ENCODE data around the gene SPPL2B. TPM values are rescaled to one million over a fixed set of nuclear protein-coding genes. Genes with fewer than 3 reads are reported as not detected.
"Not testable (repeated sequence)": the region's sequence is repeated elsewhere in the genome, so short reads cannot be mapped to it uniquely, and the experiment has no call there.

SPPL2B gene
- total RNA-seq, 4 donors from 2014 or later: 46.8 to 97.6 (median 59.6) TPM

DNA sequence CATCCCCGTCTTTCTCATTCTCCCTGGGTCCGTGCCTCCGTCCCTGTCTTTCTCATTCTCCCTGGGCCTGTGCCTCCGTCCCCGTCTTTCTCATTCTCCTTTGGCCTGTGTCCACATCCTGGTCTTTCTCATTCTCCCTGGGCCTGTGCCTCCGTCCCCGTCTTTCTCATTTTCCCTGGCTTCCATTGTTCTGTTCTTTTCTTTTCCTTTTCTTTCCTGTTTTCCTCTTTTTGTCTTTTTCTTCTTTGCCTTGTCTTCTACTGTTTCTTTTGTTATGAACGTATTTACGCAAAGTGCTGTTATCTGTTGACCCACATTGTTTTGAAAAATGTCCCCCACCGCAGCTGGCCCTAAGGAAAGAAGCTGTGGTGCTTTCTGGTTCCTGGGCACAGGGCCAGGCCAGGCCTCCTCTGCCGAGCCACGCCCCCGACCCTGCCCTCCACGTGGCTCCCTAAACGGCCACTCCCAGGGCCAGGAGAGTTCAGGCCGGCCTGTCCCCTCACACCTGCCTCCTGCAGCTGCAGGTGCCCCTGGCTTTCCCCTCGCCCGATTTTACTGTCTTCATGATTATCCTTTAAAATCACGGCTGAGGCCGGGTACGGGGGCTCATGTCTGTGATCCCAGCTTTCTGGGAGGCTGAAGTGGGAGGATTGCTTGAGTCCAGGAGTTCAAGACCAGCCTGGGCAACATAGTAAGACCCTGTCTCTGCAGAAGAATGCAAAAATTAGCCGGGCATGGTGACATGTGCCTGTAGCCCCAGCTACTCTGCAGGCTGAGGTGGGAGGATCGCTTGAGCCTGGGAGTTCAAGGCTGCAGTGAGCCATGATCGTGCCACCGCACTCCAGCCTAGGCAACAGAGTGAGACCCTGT, 17.5 kb downstream of the SPPL2B start:
- Histone ChIP-seq H3K4me1 (peaks cover 16% of the 10 kb centered on the region), H3K4me3 (no peak overlapping the region), H3K27me3 (no peaks in the 10 kb centered on the region), H3K36me3 (peaks cover 38% of the 10 kb centered on the region), H3K9me3 (no peaks in the 10 kb centered on the region), H3K27ac (no peak overlapping the region)
- WGBS: 69% methylated on average over 25 of the region's 25 CpGs
- TF ChIP-seq EP300 (IDR thresholded peaks at IDR 0.05): no peak
- no peak for TF ChIP-seq POLR2A (IDR thresholded peaks at IDR 0.05)
- TF ChIP-seq, protein P1, sequence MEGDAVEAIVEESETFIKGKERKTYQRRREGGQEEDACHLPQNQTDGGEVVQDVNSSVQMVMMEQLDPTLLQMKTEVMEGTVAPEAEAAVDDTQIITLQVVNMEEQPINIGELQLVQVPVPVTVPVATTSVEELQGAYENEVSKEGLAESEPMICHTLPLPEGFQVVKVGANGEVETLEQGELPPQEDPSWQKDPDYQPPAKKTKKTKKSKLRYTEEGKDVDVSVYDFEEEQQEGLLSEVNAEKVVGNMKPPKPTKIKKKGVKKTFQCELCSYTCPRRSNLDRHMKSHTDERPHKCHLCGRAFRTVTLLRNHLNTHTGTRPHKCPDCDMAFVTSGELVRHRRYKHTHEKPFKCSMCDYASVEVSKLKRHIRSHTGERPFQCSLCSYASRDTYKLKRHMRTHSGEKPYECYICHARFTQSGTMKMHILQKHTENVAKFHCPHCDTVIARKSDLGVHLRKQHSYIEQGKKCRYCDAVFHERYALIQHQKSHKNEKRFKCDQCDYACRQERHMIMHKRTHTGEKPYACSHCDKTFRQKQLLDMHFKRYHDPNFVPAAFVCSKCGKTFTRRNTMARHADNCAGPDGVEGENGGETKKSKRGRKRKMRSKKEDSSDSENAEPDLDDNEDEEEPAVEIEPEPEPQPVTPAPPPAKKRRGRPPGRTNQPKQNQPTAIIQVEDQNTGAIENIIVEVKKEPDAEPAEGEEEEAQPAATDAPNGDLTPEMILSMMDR (IDR thresholded peaks at IDR 0.05): no peak
- TF ChIP-seq POLR2AphosphoS5 (IDR thresholded peaks at IDR 0.05): no peak
- DNase-seq (ENCODE audit: low spot score in 2 of 2): no peak

DNA sequence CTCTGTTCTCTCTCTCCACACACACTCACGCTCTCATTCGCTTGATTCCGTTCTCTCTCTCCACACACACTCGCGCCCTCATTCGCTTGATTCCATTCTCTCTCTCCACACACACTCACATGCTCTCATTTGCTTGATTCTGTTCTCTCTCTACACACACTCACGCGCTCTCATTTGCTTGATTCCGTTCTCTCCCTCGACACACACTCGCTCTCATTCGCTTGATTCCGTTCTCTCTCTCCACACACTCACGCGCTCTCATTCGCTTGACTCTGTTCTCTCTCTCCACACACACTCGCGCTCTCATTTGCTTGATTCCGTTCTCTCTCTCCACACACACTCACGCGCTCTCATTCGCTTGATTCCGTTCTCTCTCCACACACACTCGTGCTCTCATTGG, 21.3 kb downstream of the SPPL2B start:
- 94% methylated on average over 24 of the region's 24 CpGs for WGBS
- not testable (repeated sequence) for DNase-seq (ENCODE audit: low spot score in 2 of 2); H3K4me1 ChIP-seq; H3K4me3 ChIP-seq; H3K27me3 ChIP-seq; H3K27ac ChIP-seq; H3K9me3 ChIP-seq
- H3K36me3 ChIP-seq: peaks cover 51% of the 10 kb centered on the region

DNA sequence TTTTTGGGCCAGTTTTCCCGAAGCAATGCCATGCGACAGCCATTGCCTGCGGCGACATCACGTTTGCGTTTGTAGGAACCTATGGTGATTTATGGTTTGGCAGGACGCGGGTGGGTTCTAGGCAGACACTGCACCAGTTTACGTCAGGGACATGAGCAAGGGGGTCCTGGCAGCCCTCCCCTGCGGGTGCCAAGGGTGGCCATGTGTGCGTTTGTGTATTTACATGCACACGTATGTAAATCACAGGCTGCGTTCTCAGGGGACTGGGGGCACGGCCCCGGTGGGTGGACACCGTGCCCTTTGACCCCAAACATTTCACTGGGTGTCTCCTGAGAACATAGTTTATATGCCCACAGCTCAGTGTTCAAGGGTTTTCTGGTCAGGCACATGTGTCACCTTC, 22.2 kb downstream of the SPPL2B start:
- Histone ChIP-seq H3K4me3 (no peak overlapping the region), H3K4me1 (no peaks in the 10 kb centered on the region), H3K36me3 (peaks cover 47% of the 10 kb centered on the region), H3K9me3 (no peaks in the 10 kb centered on the region), H3K27ac (no peak overlapping the region), H3K27me3 (no peaks in the 10 kb centered on the region)
- no peak for DNase-seq (ENCODE audit: low spot score in 2 of 2)
- WGBS: 92% methylated on average over 16 of the region's 16 CpGs
- TF ChIP-seq POLR2AphosphoS5 (IDR thresholded peaks at IDR 0.05): no peak
- TF ChIP-seq POLR2A (IDR thresholded peaks at IDR 0.05): no peak
- TF ChIP-seq, protein P1 (IDR thresholded peaks at IDR 0.05): no peak
- no peak for TF ChIP-seq EP300 (IDR thresholded peaks at IDR 0.05)

DNA sequence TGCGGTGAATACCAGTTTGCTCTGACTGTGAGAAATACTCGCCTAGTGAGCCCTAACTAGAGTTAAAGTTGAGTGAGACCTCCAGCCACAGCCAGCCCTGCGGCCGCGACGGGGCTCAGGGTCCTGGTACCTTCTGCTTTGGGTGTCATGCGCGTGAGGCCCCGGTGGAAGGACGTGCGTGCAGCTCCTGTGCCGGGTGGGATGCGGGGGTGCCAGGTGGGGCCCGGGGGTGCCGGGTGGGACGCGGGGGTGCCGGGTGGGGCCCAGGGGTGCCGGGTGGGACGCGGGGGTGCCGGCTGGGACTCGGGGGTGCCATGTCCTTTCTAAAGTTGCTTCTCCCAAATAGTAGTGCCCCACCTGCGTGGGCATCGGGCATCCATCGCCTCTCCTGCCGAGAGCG, 23.1 kb downstream of the SPPL2B start:
- no CpG with 5 or more reads among the region's 28 CpGs for WGBS
- TF ChIP-seq, protein P1 (IDR thresholded peaks at IDR 0.05): no peak
- no peak for TF ChIP-seq EP300 (IDR thresholded peaks at IDR 0.05)
- no peak for TF ChIP-seq POLR2AphosphoS5 (IDR thresholded peaks at IDR 0.05)
- TF ChIP-seq POLR2A (IDR thresholded peaks at IDR 0.05): no peak
- H3K27ac ChIP-seq: no peak overlapping the region
- no peak overlapping the region for H3K4me3 ChIP-seq
- H3K36me3 ChIP-seq: peaks cover 43% of the 10 kb centered on the region
- no peak for DNase-seq (ENCODE audit: low spot score in 2 of 2)
- H3K4me1 ChIP-seq: no peaks in the 10 kb centered on the region
- no peaks in the 10 kb centered on the region for H3K9me3 ChIP-seq
- H3K27me3 ChIP-seq: no peaks in the 10 kb centered on the region

DNA sequence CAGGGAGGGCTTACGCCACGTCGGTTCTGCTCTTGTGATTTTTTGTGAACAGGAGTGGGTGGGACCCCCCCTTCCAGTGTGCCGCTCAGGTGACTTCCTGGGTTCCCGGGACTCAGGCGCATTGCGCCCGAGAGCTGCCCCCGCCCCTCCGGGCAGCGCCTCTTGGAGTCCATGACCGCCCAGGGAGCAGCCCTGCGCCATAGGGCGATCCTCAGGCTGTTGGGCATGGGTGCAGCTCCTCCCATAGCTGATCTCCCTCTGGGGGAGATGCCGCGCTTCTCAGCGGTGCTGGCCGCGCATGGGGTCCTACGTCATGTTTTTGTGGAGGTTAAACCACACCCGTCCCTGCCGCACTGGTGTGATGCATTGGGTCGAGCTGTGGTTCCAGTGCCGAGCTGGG, 23.6 kb downstream of the SPPL2B start:
- H3K9me3 ChIP-seq: no peaks in the 10 kb centered on the region
- no peaks in the 10 kb centered on the region for H3K4me1 ChIP-seq
- peaks cover 40% of the 10 kb centered on the region for H3K36me3 ChIP-seq
- H3K4me3 ChIP-seq: no peak overlapping the region
- no peak overlapping the region for H3K27ac ChIP-seq
- no peaks in the 10 kb centered on the region for H3K27me3 ChIP-seq
- TF ChIP-seq POLR2AphosphoS5 (IDR thresholded peaks at IDR 0.05) (no peak), EP300 (IDR thresholded peaks at IDR 0.05) (no peak), POLR2A (IDR thresholded peaks at IDR 0.05) (no peak)
- TF ChIP-seq, protein P1 (IDR thresholded peaks at IDR 0.05): no peak
- DNase-seq (ENCODE audit: low spot score in 2 of 2): no peak
- 80% methylated on average over 3 of the region's 24 CpGs for WGBS

Measured in suprapubic skin (tissue), 4 donors.